OCI-LY7 (cell line): ENCODE results near the gene DHFR2. TPM values are rescaled to one million over a fixed set of nuclear protein-coding genes. Genes with fewer than 3 reads are reported as not detected.

Experiments
- BruUV-seq: library from RNA; stranded (reverse); fragments of 400-500 nt; replicated peaks from 2 replicates; lab custom pipeline; 2021; lab: Mats Ljungman, UMichigan
- CTCF ChIA-PET: fragments of 300-600 bp; sonication (Branson Sonifier 250); formaldehyde crosslinking; loops from one replicate; lab custom pipeline; 2022; ENCODE audit warnings: antibody characterized with exemption; ENCODE audit not compliant: unreplicated experiment; lab: Charles Lee
- POLR2A ChIA-PET: fragments of 300-600 bp; sonication (Branson Sonifier 250); formaldehyde crosslinking; loops from one replicate; lab custom pipeline; 2022; ENCODE audit warnings: antibody characterized with exemption; lab: Charles Lee
- DNase-seq: peaks from one replicate; pipeline ENCODE4 v3.0.0-alpha.2; 2015; ENCODE audit warnings: low spot score
- H2AFZ ChIP-seq: fragments of 200-600 bp; sonication (generic), shearing (Covaris generic); 2 replicates; pipeline ENCODE4 v1.6.1; 2014; ENCODE audit warnings: mild to moderate bottlenecking, antibody characterized with exemption, low read length, moderate library complexity
- H3K27ac ChIP-seq: fragments of 200-600 bp; sonication (generic); 2 replicates; pipeline ENCODE4 v1.5.1; 2014; ENCODE audit warnings: mixed run types, low read depth, mild to moderate bottlenecking, moderate library complexity, low read length, inconsistent platforms; ENCODE audit not compliant: poor library complexity, severe bottlenecking
- H3K36me3 ChIP-seq: fragments of 200-600 bp; sonication (generic); 2 replicates; pipeline ENCODE4 v1.6.1; 2014; ENCODE audit warnings: mild to moderate bottlenecking, antibody characterized with exemption, low read length, moderate library complexity, mixed read lengths; ENCODE audit not compliant: insufficient read depth
- H3K4me1 ChIP-seq: fragments of 200-600 bp; sonication (generic); 2 replicates; pipeline ENCODE4 v1.5.1; 2014; ENCODE audit warnings: mild to moderate bottlenecking, low read length; ENCODE audit not compliant: insufficient read depth, poor library complexity, severe bottlenecking
- H3K4me2 ChIP-seq: fragments of 200-600 bp; sonication (generic); 2 replicates; pipeline ENCODE4 v1.6.1; 2014; ENCODE audit warnings: mild to moderate bottlenecking, low read length
- H3K4me3 ChIP-seq: fragments of 200-600 bp; sonication (generic); 2 replicates; pipeline ENCODE4 v1.5.1; 2014; ENCODE audit warnings: mild to moderate bottlenecking, low read depth, low read length; ENCODE audit not compliant: poor library complexity, severe bottlenecking
- H3K79me2 ChIP-seq: fragments of 200-600 bp; sonication (generic); 2 replicates; pipeline ENCODE4 v1.6.1; 2016; ENCODE audit warnings: low read depth, mild to moderate bottlenecking, low read length, moderate library complexity, mixed read lengths; ENCODE audit not compliant: insufficient read depth
- H3K9me2 ChIP-seq: fragments of 200-600 bp; sonication (generic); 2 replicates; pipeline ENCODE4 v1.6.1; 2016; ENCODE audit warnings: mild to moderate bottlenecking, low read length, mixed read lengths; ENCODE audit not compliant: insufficient read depth
- H3K9me3 ChIP-seq: fragments of 200-600 bp; sonication (generic); 2 replicates; pipeline ENCODE4 v1.6.1; 2014; ENCODE audit warnings: mild to moderate bottlenecking, mixed run types, low read length, mixed read lengths
- H4K20me1 ChIP-seq: fragments of 200-600 bp; sonication (generic); 2 replicates; pipeline ENCODE4 v1.6.1; 2014; ENCODE audit warnings: mild to moderate bottlenecking, antibody characterized with exemption, low read length, moderate library complexity, mixed read lengths; ENCODE audit not compliant: insufficient read depth
- EZH2phosphoT487 ChIP-seq: fragments of 200-600 bp; sonication (generic); IDR thresholded peaks from 2 replicates; pipeline ENCODE4 v1.6.1; 2018; ENCODE audit warnings: low read depth, borderline replicate concordance, mild to moderate bottlenecking, mixed run types, antibody characterized with exemption, low read length, moderate library complexity, mixed read lengths
- intact Hi-C: fragments of 100-400 bp; cut with micrococcal nuclease; formaldehyde crosslinking; loops from one replicate; pipeline ENCODE4 v1.10.0; 2022; ENCODE audit not compliant: unreplicated experiment
- total RNA-seq, 2 experiments: library from RNA; depleted of rRNA in 1 of 2; stranded (reverse); fragments of >200 nt in 1 of 2; shearing (Covaris generic) in 1 of 2; gene quantifications; 2 replicates each; pipeline ENCODE4 v1.2.3, GENCODE V29; 2014 to 2022
- TF ChIP-seq, protein P1 (sequence below): fragments of 200-600 bp; sonication (generic); conservative IDR thresholded peaks from 2 replicates; pipeline ENCODE4 v1.5.1; 2014; ENCODE audit warnings: mild to moderate bottlenecking, antibody characterized with exemption, low read length, moderate library complexity, mixed read lengths

The DHFR2 gene
- total RNA-seq, 2 experiments from 2014 or later = 4.5 to 5.7 TPM

DNA sequence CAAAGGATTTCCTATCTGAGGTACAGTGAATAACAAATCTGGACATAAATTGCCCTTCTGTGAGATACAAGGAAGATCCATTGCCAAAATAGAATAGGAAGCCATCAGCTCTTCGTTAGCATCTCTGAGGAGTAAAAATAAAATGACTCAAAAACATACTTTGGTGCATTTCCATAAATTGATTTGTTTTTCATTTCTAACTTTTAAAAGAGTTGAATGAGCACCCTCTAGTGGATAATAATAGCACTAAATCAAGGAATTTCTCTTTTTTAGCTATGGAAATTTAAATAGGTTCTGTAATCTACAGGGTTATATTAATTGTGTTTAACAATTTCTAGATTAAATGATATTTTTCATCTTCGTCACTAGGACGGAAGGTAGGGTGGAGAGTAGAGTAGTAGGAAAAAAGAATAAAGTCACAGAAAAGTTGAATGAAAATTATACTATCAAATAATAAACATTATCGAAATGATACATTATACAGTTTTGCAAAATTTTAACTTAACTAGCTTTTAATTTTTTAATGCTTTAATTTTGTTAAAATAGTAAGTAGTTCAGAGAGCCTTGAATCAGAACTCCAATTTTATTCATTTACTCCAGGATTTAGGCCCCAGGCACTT, 6.6 kb upstream of the DHFR2 start:
- peak; percentile 41 for DNase-seq
- intact Hi-C loops = loop anchor here (1.0 to 5.0 kb wide), 2 partner anchors 47 to 65 kb away; no protein-coding TSS in a partner anchor
- TF ChIP-seq, protein P1, sequence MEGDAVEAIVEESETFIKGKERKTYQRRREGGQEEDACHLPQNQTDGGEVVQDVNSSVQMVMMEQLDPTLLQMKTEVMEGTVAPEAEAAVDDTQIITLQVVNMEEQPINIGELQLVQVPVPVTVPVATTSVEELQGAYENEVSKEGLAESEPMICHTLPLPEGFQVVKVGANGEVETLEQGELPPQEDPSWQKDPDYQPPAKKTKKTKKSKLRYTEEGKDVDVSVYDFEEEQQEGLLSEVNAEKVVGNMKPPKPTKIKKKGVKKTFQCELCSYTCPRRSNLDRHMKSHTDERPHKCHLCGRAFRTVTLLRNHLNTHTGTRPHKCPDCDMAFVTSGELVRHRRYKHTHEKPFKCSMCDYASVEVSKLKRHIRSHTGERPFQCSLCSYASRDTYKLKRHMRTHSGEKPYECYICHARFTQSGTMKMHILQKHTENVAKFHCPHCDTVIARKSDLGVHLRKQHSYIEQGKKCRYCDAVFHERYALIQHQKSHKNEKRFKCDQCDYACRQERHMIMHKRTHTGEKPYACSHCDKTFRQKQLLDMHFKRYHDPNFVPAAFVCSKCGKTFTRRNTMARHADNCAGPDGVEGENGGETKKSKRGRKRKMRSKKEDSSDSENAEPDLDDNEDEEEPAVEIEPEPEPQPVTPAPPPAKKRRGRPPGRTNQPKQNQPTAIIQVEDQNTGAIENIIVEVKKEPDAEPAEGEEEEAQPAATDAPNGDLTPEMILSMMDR = peak; percentile 90
- TF ChIP-seq EZH2phosphoT487 = no peak
- H3K4me2 ChIP-seq = no peak overlapping the region
- CTCF ChIA-PET = no interaction called here
- H3K79me2 ChIP-seq = peaks cover 23% of the 10 kb centered on the region
- POLR2A ChIA-PET = interaction anchor here (0.5 to 1.1 kb wide), 4 partner anchors 9 to 337 kb away, joined by 3 to 4 read pairs (median 4); partner anchors contain the start of gene ARL13B
- H3K4me3 ChIP-seq = no peak overlapping the region
- BruUV-seq = no TSS peak
- H3K9me3 ChIP-seq = peaks cover 21% of the 10 kb centered on the region
- peaks cover 29% of the 10 kb centered on the region for H3K4me1 ChIP-seq
- H3K36me3 ChIP-seq = peaks cover 56% of the 10 kb centered on the region
- H3K27ac ChIP-seq = no peak overlapping the region
- no peaks in the 10 kb centered on the region for H3K9me2 ChIP-seq
- H2AFZ ChIP-seq = no peak overlapping the region
- no peaks in the 10 kb centered on the region for H4K20me1 ChIP-seq

DNA sequence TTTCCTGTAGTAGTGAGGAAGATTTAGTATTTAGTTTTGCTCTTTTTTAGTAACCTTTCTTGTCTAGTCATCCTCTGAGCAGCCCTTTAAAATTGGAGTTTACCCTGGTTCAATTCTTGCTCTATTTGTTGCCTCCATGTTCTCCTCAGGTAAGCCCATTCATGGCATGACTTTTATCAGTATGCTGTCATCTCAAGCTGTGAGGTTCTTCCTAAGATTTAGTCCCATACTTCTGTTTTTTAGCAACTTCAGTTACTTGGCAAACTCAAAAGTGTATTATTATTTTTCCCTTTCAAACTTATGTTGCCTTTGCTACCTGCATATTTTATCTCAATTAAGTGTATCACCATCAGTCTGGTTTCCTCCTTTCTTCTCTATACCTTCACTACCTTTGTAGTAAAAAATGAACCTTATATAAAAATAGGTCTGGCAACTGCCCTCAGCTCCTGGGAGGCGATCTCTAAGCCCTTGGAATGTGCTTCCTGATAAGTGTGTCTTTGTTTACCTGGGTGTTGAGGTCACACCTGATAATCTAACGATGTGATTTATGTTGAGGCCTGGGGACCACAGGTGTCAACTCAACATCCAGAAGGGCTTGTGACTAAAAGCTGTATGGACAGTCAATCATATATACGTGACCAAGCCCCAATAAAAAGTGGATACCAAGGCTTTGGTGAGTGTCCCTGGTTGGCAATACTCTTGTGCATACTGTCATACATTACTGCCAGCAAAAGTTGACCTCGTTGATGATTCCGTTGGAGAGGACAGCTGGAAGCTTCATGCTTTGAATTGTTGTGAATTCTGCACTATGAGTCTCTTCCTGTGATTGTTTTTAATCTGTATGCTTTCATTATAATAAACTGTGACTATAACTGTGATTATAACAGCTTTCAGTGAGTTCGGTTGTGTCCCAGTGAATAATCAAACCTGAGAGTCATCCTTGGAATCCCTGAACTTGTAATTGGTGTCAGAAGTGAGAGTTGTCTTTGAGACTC, 4.1 kb upstream of the DHFR2 start:
- Histone ChIP-seq H3K4me1 (peaks cover 30% of the 10 kb centered on the region), H3K9me2 (no peaks in the 10 kb centered on the region), H2AFZ (no peak overlapping the region), H3K4me2 (no peak overlapping the region), H4K20me1 (no peaks in the 10 kb centered on the region), H3K4me3 (no peak overlapping the region), H3K27ac (no peak overlapping the region), H3K36me3 (peaks cover 44% of the 10 kb centered on the region), H3K79me2 (peaks cover 39% of the 10 kb centered on the region), H3K9me3 (peaks cover 21% of the 10 kb centered on the region)
- no TSS peak for BruUV-seq
- DNase-seq = no peak
- POLR2A ChIA-PET = interaction anchor here (0.7 to 1.4 kb wide), 4 partner anchors 10 to 1132 kb away, joined by 3 read pairs; no protein-coding TSS in a partner anchor
- intact Hi-C loops = loop anchor here (5.0 kb wide), 1 partner anchor 45 kb away; no protein-coding TSS in a partner anchor
- CTCF ChIA-PET = no interaction called here
- TF ChIP-seq, protein P1 = no peak
- no peak for TF ChIP-seq EZH2phosphoT487
